Neural cell (in vitro differentiated cells): ENCODE data around the gene POLL. TPM values are rescaled to one million over a fixed set of nuclear protein-coding genes. Genes with fewer than 3 reads are reported as not detected.

Experiments used
- H2AFZ ChIP-seq: fragments of 200-600, 300-800 bp; sonication (generic), shearing (Covaris generic); 2 replicates; pipeline ENCODE4 v1.6.0; 2014; ENCODE audit warnings: low read depth, mild to moderate bottlenecking, antibody characterized with exemption, low read length, moderate library complexity
- H3F3A ChIP-seq: fragments of 200-600 bp; shearing (Covaris generic); 2 replicates; pipeline ENCODE4 v1.6.1; 2016; ENCODE audit warnings: mild to moderate bottlenecking, moderate library complexity, mixed read lengths, antibody characterized with exemption, low read length; ENCODE audit not compliant: insufficient read depth, poor library complexity, severe bottlenecking
- H3K27ac ChIP-seq: fragments of 200-600, 300-800 bp; sonication (generic), shearing (Covaris generic); 2 replicates; pipeline ENCODE4 v1.5.1; 2014; ENCODE audit warnings: mild to moderate bottlenecking, low read length, moderate library complexity
- H3K27me3 ChIP-seq: fragments of 300-800, 200-600 bp; sonication (generic), shearing (Covaris generic); 2 replicates; pipeline ENCODE4 v1.6.0; 2014; ENCODE audit warnings: mild to moderate bottlenecking, low read depth, low read length, moderate library complexity; ENCODE audit not compliant: insufficient read depth
- H3K36me3 ChIP-seq: fragments of 300-800, 200-600 bp; sonication (generic), shearing (Covaris generic); 2 replicates; pipeline ENCODE4 v1.5.1; 2014; ENCODE audit warnings: mild to moderate bottlenecking, antibody characterized with exemption, low read length, moderate library complexity; ENCODE audit not compliant: insufficient read depth
- H3K4me2 ChIP-seq: fragments of 300-800, 200-600 bp; sonication (generic), shearing (Covaris generic); 2 replicates; pipeline ENCODE4 v1.6.0; 2014; ENCODE audit warnings: mild to moderate bottlenecking, low read length
- H3K4me3 ChIP-seq: fragments of 300-800, 200-600 bp; sonication (generic), shearing (Covaris generic); 2 replicates; pipeline ENCODE4 v1.5.1; 2014; ENCODE audit warnings: mild to moderate bottlenecking, low read length, moderate library complexity
- H3K79me2 ChIP-seq: fragments of 200-600 bp; shearing (Covaris generic); replicated peaks from 2 replicates; pipeline ENCODE4 v1.6.0; 2014; ENCODE audit warnings: mild to moderate bottlenecking, low read length, moderate library complexity; ENCODE audit not compliant: insufficient read depth
- H3K9ac ChIP-seq: fragments of 300-800, 200-600 bp; sonication (generic), shearing (Covaris generic); 2 replicates; pipeline ENCODE4 v1.6.1; 2016; ENCODE audit warnings: mild to moderate bottlenecking, low read length, mixed read lengths
- H3K9me2 ChIP-seq: fragments of 200-600 bp; shearing (Covaris generic); 2 replicates; pipeline ENCODE4 v1.6.1; 2016; ENCODE audit warnings: mild to moderate bottlenecking, low read length, mixed read lengths; ENCODE audit not compliant: insufficient read depth
- H3K9me3 ChIP-seq: fragments of 200-600, 300-800 bp; sonication (generic), shearing (Covaris generic); 2 replicates; pipeline ENCODE4 v1.6.1; 2016; ENCODE audit warnings: mild to moderate bottlenecking, mixed run types, low read length, moderate library complexity, mixed read lengths
- H4K20me1 ChIP-seq: fragments of 200-600 bp; shearing (Covaris generic); 2 replicates; pipeline ENCODE4 v1.6.1; 2016; ENCODE audit warnings: mild to moderate bottlenecking, mixed run types; ENCODE audit not compliant: insufficient read depth
- CTCF ChIP-seq: fragments of 450-650 bp; IDR thresholded peaks from 2 replicates; pipeline ENCODE4 v1.5.1; 2014; ENCODE audit warnings: antibody characterized with exemption, mild to moderate bottlenecking, moderate library complexity; ENCODE audit not compliant: poor library complexity, severe bottlenecking
- EP300 ChIP-seq: fragments of 450-650 bp; conservative IDR thresholded peaks from 2 replicates; pipeline ENCODE4 v1.6.1; 2014; ENCODE audit warnings: antibody characterized with exemption, mild to moderate bottlenecking, moderate library complexity; ENCODE audit not compliant: poor library complexity, severe bottlenecking
- EZH2 ChIP-seq: fragments of 200-600, 300-800 bp; shearing (Covaris generic), sonication (generic); IDR thresholded peaks from 2 replicates; pipeline ENCODE4 v1.6.1; 2014; ENCODE audit warnings: antibody characterized with exemption, low read length, borderline replicate concordance, mild to moderate bottlenecking; ENCODE audit not compliant: insufficient read depth, poor library complexity, severe bottlenecking
- MXI1 ChIP-seq: fragments of 450-650 bp; conservative IDR thresholded peaks from 2 replicates; pipeline ENCODE4 v1.6.1; 2014; ENCODE audit warnings: antibody characterized with exemption, mild to moderate bottlenecking; ENCODE audit not compliant: poor library complexity, severe bottlenecking
- POLR2AphosphoS5 ChIP-seq: IDR thresholded peaks from 2 replicates; pipeline ENCODE4 v1.6.1; 2012
- RAD21 ChIP-seq: fragments of 450-650 bp; conservative IDR thresholded peaks from 2 replicates; pipeline ENCODE4 v1.6.1; 2014; ENCODE audit warnings: antibody characterized with exemption, mild to moderate bottlenecking, moderate library complexity
- REST ChIP-seq: IDR thresholded peaks from 2 replicates; pipeline ENCODE4 v1.6.1; 2012; ENCODE audit warnings: borderline replicate concordance
- SMC3 ChIP-seq: fragments of 450-650 bp; conservative IDR thresholded peaks from 2 replicates; pipeline ENCODE4 v1.6.1; 2014; ENCODE audit warnings: antibody characterized with exemption, mild to moderate bottlenecking, moderate library complexity; ENCODE audit not compliant: poor library complexity
- TAF1 ChIP-seq: IDR thresholded peaks from 2 replicates; pipeline ENCODE4 v1.6.1; 2012; ENCODE audit warnings: low read depth
- polyA plus RNA-seq: library from polyadenylated mRNA; depleted of rRNA; stranded (reverse); fragments of >200 nt; gene quantifications from 2 replicates; pipeline ENCODE4 v1.2.3, GENCODE V29; 2014

The POLL gene
- polyA plus RNA-seq, 1 donor from 2014 or later, result 23.0 TPM

- Histone ChIP-seq H3K79me2 (no peaks in the 10 kb centered on the region), H3K9ac (no peak overlapping the region), H2AFZ (no peak overlapping the region), H3F3A (no peaks in the 10 kb centered on the region), H4K20me1 (no peaks in the 10 kb centered on the region), H3K27ac (no peak overlapping the region), H3K36me3 (no peaks in the 10 kb centered on the region), H3K9me3 (no peaks in the 10 kb centered on the region), H3K4me3 (no peak overlapping the region), H3K9me2 (no peaks in the 10 kb centered on the region), H3K4me2 (no peak overlapping the region), H3K27me3 (no peaks in the 10 kb centered on the region)
- no peak for TF ChIP-seq CTCF
- no peak for TF ChIP-seq REST
- TF ChIP-seq EP300, result no peak
- TF ChIP-seq MXI1, result no peak
- no peak for TF ChIP-seq TAF1
These were observed 26.8 kb downstream of the POLL start for GRCh38 chr10:101561068-101561915.

GRCh38 chr10:101560298-101561067 is 27.6 kb downstream of the POLL start:
- no peaks in the 10 kb centered on the region for H3K27me3 ChIP-seq
- H3K79me2 ChIP-seq, result no peaks in the 10 kb centered on the region
- no peak overlapping the region for H3K27ac ChIP-seq
- no peaks in the 10 kb centered on the region for H4K20me1 ChIP-seq
- no peak overlapping the region for H3K4me2 ChIP-seq
- no peak overlapping the region for H3K4me3 ChIP-seq
- H2AFZ ChIP-seq, result no peak overlapping the region
- H3K9me3 ChIP-seq, result no peaks in the 10 kb centered on the region
- H3K9ac ChIP-seq, result no peak overlapping the region
- H3F3A ChIP-seq, result no peaks in the 10 kb centered on the region
- H3K9me2 ChIP-seq, result no peaks in the 10 kb centered on the region
- H3K36me3 ChIP-seq, result no peaks in the 10 kb centered on the region
- no peak for TF ChIP-seq MXI1
- no peak for TF ChIP-seq POLR2AphosphoS5
- TF ChIP-seq REST, result no peak
- TF ChIP-seq CTCF, result no peak
- no peak for TF ChIP-seq SMC3
- TF ChIP-seq EP300, result no peak
- no peak for TF ChIP-seq EZH2
- no peak for TF ChIP-seq TAF1
- no peak for TF ChIP-seq RAD21
